GM15510 (cell line): ENCODE results near the gene PRR33.

Experiments
- POLR2A ChIP-seq: IDR thresholded peaks from 3 replicates; pipeline ENCODE4 v1.6.1; 2011; ENCODE audit warnings: borderline replicate concordance; ENCODE audit not compliant: insufficient read length; ENCODE audit errors: extremely low read depth

The PRR33 gene

GRCh38 chr11:1923201-1923956, 31.7 kb upstream of the PRR33 start:
- TF ChIP-seq POLR2A = no peak

GRCh38 chr11:1922481-1923081, 30.9 kb upstream of the PRR33 start:
- no peak for TF ChIP-seq POLR2A

- TF ChIP-seq POLR2A = no peak
Measured at GRCh38 chr11:1921574-1922141, 30.0 kb upstream of the PRR33 start.

GRCh38 chr11:1920909-1921573, 29.3 kb upstream of the PRR33 start:
- no peak for TF ChIP-seq POLR2A

- no peak for TF ChIP-seq POLR2A
Measured at GRCh38 chr11:1920128-1920908, 28.6 kb upstream of the PRR33 start.

- TF ChIP-seq POLR2A = no peak
Measured at GRCh38 chr11:1919391-1920127, 27.9 kb upstream of the PRR33 start, which contains the start of gene TNNT3. TSS of gene TNNT3 (plus strand) at chr11:1919703. CDS start at chr11:1922875, 3,172 bp downstream.

GRCh38 chr11:1918436-1919315, 27.0 kb upstream of the PRR33 start:
- no peak for TF ChIP-seq POLR2A

- no peak for TF ChIP-seq POLR2A
Measured at GRCh38 chr11:1917523-1918435, 26.1 kb upstream of the PRR33 start.

- TF ChIP-seq POLR2A = peak; percentile 10
Measured at GRCh38 chr11:1916986-1917522, 25.4 kb upstream of the PRR33 start.

- no peak for TF ChIP-seq POLR2A
Measured at GRCh38 chr11:1916132-1916985, 24.7 kb upstream of the PRR33 start.

- no peak for TF ChIP-seq POLR2A
Measured at GRCh38 chr11:1915795-1916131, 24.1 kb upstream of the PRR33 start.
